Omental fat pad (tissue), 4 donors: ENCODE measurements around the gene RAPGEF4. TPM values are rescaled to one million over a fixed set of nuclear protein-coding genes. Genes with fewer than 3 reads are reported as not detected.

Source experiments
- ATAC-seq: fragments of 150-250 bp; one replicate; pipeline ENCODE4 v1.9.1; 2016; ENCODE audit warnings: mild to moderate bottlenecking, moderate library complexity; ENCODE audit not compliant: low FRiP score
- DNase-seq: peaks from one replicate; pipeline ENCODE4 v3.0.0-alpha.2; 2019; ENCODE audit warnings: low spot score
- total RNA-seq, 4 donors: library from RNA; depleted of rRNA; stranded (reverse); fragments of >200 nt; gene quantifications; one replicate each; pipeline ENCODE4 v1.1.0, GENCODE V29; 2016
- TF ChIP-seq, protein P1 (sequence below), 3 donors: fragments of 450-650 bp; IDR thresholded peaks; one replicate each; pipeline ENCODE4 v1.5.1; 2016 to 2017; ENCODE audit warnings: antibody characterized with exemption in 3 of 3, mild to moderate bottlenecking in 3 of 3, moderate library complexity in 2 of 3

Gene RAPGEF4
- total RNA-seq, 4 donors from 2014 or later: 11.7 to 25.6 (median 20.0) TPM

DNA sequence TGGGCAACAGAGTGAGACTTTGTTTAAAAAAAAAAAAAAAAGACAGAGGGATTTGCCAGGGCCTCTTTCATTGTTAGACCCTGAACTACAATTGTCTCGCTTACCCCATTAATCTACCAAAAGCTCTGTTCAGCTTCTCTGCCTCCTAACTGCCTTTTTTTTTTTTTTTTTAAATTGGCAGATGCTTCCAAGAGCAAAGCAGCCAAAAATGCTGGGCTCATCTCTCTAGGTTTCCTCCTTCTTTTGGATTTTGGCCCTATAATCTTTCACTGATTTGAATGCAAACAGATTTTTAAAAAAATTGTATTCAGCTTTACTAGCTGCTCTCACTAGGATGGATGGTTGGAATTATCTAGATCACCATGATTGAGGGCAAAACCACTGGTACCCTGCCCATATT, 33.2 kb upstream of the RAPGEF4 start:
- ATAC-seq (no peak), DNase-seq (no peak)
- TF ChIP-seq, protein P1, sequence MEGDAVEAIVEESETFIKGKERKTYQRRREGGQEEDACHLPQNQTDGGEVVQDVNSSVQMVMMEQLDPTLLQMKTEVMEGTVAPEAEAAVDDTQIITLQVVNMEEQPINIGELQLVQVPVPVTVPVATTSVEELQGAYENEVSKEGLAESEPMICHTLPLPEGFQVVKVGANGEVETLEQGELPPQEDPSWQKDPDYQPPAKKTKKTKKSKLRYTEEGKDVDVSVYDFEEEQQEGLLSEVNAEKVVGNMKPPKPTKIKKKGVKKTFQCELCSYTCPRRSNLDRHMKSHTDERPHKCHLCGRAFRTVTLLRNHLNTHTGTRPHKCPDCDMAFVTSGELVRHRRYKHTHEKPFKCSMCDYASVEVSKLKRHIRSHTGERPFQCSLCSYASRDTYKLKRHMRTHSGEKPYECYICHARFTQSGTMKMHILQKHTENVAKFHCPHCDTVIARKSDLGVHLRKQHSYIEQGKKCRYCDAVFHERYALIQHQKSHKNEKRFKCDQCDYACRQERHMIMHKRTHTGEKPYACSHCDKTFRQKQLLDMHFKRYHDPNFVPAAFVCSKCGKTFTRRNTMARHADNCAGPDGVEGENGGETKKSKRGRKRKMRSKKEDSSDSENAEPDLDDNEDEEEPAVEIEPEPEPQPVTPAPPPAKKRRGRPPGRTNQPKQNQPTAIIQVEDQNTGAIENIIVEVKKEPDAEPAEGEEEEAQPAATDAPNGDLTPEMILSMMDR (IDR thresholded peaks at IDR 0.05): no peak

GRCh38 chr2:172704072-172704936, 31.3 kb upstream of the RAPGEF4 start:
- DNase-seq (no peak), ATAC-seq (no peak)
- TF ChIP-seq, protein P1 (IDR thresholded peaks at IDR 0.05): no peak

- no peak for ATAC-seq
- TF ChIP-seq, protein P1 (IDR thresholded peaks at IDR 0.05): no peak
Measured at GRCh38 chr2:172705352-172705751, 30.3 kb upstream of the RAPGEF4 start.

DNA sequence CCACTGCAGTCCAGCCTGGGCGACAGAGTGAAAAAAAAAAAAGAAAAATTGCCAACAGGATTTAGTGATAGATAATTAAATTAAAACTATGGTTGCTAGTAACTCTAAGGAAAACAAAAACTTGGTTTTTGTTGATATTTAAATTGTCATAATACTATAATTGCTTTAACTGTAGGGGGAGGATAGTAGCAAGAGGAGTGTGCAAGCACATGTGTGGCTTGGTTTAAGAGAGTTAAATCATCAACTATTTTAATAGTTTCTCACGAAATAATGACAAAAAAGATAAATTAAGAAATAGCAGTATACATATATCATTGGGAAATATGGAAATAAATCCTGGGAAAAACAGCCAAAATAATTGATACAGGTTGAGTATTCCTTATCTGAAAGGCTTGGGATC, 27.4 kb upstream of the RAPGEF4 start:
- no peak for DNase-seq
- TF ChIP-seq, protein P1 (IDR thresholded peaks at IDR 0.05): no peak
- no peak for ATAC-seq

More at GRCh38 chr2:172705352-172705751, 30.3 kb upstream of the RAPGEF4 start:
- no peak for DNase-seq

DNA sequence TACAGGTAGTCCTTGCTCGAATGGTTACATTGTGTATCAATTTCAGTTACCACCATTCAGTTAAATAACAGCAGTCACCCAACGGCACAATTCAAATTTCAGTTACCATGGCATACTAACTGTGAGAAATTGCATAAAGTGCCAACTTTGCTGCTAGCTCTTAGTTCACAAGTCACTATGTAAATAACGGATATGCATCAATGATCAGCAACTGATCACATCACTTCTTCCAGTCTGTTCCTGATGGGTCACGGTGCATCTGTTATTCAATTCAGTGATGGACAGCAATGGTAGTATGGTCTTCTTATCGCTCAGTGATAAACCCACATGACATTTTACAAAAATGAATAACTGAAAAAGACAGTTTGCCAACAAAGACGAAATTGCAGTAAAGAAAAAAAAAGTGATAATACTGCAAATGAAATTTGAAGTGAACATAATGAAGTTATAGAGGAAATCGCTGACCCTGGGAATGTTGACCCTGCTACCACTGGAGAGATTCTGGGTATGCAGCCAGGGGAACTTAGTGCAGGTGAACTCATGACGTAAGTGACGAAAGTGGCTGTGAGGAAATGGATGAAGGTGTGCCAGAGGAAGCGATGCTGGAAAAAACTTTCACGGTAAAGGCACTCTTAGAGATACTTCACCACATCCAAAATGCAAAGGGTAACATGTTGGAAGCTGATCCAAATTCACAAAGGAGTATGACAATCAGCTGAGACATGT, 25.9 kb upstream of the RAPGEF4 start:
- DNase-seq (no peak), ATAC-seq (no peak)
- TF ChIP-seq, protein P1 (IDR thresholded peaks at IDR 0.05): no peak

DNA sequence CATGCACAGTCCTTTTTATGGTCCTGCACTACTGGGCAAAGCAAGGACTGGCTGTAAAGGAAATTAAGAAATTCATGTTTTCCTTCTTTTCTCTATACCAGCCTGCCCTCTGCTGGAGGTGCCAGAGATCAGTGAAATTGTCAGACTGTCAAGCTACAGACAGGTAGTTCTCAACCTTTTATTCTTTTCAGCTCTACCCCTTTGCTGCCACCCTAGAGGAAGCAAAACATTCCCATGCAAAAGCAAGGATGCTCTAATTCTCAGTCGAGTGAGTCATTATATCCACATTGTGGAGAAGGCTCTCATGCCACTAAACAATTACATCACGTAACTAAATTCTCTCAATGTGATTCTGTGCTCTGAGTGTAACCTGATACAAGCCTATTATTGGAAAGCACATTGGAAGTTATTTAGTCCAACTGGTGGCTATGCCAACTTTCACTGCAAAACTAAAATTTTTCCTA, 25.0 kb upstream of the RAPGEF4 start:
- DNase-seq: no peak
- TF ChIP-seq, protein P1 (IDR thresholded peaks at IDR 0.05): no peak
- ATAC-seq: no peak
